Lower leg skin (tissue), 4 donors: Measurements from ENCODE around the gene HSPG2. TPM values are rescaled to one million over a fixed set of nuclear protein-coding genes. Genes with fewer than 3 reads are reported as not detected.

Experiments
- DNase-seq, 2 donors: peaks; one replicate each; pipeline ENCODE4 v3.0.0-alpha.2; 2019; ENCODE audit warnings: low spot score in 2 of 2
- H3K4me3 ChIP-seq: fragments of 200-600 bp; sonication (generic); 2 replicates; pipeline ENCODE4 v1.5.1; 2017; ENCODE audit warnings: mild to moderate bottlenecking, low read depth; ENCODE audit not compliant: poor library complexity, severe bottlenecking
- CTCF ChIP-seq, 3 donors: fragments of 450-650 bp; IDR thresholded peaks; one replicate each; pipeline ENCODE4 v1.5.1; 2016; ENCODE audit warnings: antibody characterized with exemption in 3 of 3, mild to moderate bottlenecking in 3 of 3, moderate library complexity in 2 of 3
- POLR2A ChIP-seq, 2 donors: fragments of 450-650 bp; IDR thresholded peaks; one replicate each; pipeline ENCODE4 v1.6.1; 2016 to 2017; ENCODE audit warnings: antibody characterized with exemption in 2 of 2, mild to moderate bottlenecking in 1 of 2, moderate library complexity in 1 of 2
- WGBS, 2 donors: methylation state at CpG; one replicate each; pipeline ENCODE4 v1.1.5; 2018; 5-methylcytosine and 5-hydroxymethylcytosine counted together
- intact Hi-C: fragments of 100-400 bp; cut with DNase I; formaldehyde crosslinking; loops from one replicate; pipeline ENCODE4 v1.15.0; 2023; ENCODE audit warnings: low total_unique reads
- total RNA-seq, 4 donors: library from RNA; depleted of rRNA; stranded (reverse); fragments of >200 nt; gene quantifications; one replicate each; pipeline ENCODE4 v1.1.0, GENCODE V29; 2016

HSPG2 gene
- total RNA-seq, 4 donors from 2014 or later: 67.9 to 171 (median 99.6) TPM

GRCh38 chr1:21853131-21853427 is 84.0 kb downstream of the HSPG2 start:
- 85 to 87% methylated on average over 7 of the region's 7 CpGs for WGBS, 2 donors
- H3K4me3 ChIP-seq: no peak overlapping the region
- no peak for TF ChIP-seq CTCF (IDR thresholded peaks at IDR 0.05)
- intact Hi-C loops: no loop called here
- DNase-seq: no peak

GRCh38 chr1:21852282-21853130 is 84.6 kb downstream of the HSPG2 start:
- no peak overlapping the region for H3K4me3 ChIP-seq
- 87 to 92% methylated on average over 25 to 27 of the region's 29 CpGs for WGBS, 2 donors
- TF ChIP-seq POLR2A (IDR thresholded peaks at IDR 0.05) (no peak), CTCF (IDR thresholded peaks at IDR 0.05) (no peak)
- intact Hi-C loops: no loop called here
- DNase-seq: no peak

- no peak overlapping the region for H3K4me3 ChIP-seq
- WGBS, 2 donors: 94 to 98% methylated on average over 20 to 28 of the region's 33 CpGs
- intact Hi-C loops: no loop called here
- no peak for TF ChIP-seq POLR2A (IDR thresholded peaks at IDR 0.05)
- TF ChIP-seq CTCF (IDR thresholded peaks at IDR 0.05): no peak
- no peak for DNase-seq
Observed at GRCh38 chr1:21851430-21852250, 85.5 kb downstream of the HSPG2 start.

- TF ChIP-seq CTCF (IDR thresholded peaks at IDR 0.05) (no peak), POLR2A (IDR thresholded peaks at IDR 0.05) (no peak)
- H3K4me3 ChIP-seq: no peak overlapping the region
- DNase-seq: no peak
- WGBS, 2 donors: 90 to 96% methylated on average over 18 to 24 of the region's 30 CpGs
- intact Hi-C loops: no loop called here
Observed at GRCh38 chr1:21849909-21850576, 87.1 kb downstream of the HSPG2 start.

GRCh38 chr1:21848524-21849174 is 88.5 kb downstream of the HSPG2 start:
- H3K4me3 ChIP-seq: no peak overlapping the region
- no peak for DNase-seq
- TF ChIP-seq CTCF (IDR thresholded peaks at IDR 0.05): no peak
- no peak for TF ChIP-seq POLR2A (IDR thresholded peaks at IDR 0.05)
- intact Hi-C loops: no loop called here
- WGBS, 2 donors: 85 to 87% methylated on average over 16 to 17 of the region's 17 CpGs
